ENCODE results near the gene PSMD3. TPM values are rescaled to one million over a fixed set of nuclear protein-coding genes. Genes with fewer than 3 reads are reported as not detected.

PSMD3 gene
- total and polyA plus RNA-seq, 4 donors, result 54.3 to 136 (median 104) TPM

DNA sequence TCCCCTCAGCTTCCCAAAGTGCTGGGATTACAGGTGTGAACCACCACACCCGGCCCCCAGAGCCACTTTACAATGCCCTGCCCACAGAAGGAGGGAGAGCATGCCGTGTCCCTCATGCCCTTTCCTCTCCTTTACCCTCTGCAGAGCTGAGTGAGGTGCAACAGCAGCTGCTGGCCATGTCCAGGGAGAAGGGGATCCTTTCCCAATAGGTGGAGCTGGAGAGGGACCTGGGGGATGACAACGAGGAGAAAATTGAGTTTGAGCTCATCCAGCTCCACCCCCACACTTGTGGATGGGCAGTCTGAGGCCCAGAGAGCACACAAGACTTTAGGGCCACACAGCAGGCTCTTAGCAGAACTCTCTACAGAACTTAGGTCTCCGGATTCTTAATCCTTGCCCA, 25.7 kb upstream of the PSMD3 start:
- Histone ChIP-seq H3K27me3 (ENCODE audit: control insufficient read depth, insufficient read depth, low read length) (no peaks in the 10 kb centered on the region), H3K27ac (ENCODE audit: low read depth, low read length) (no peak overlapping the region), H3K4me1 (ENCODE audit: control insufficient read depth, insufficient read depth, low read length) (peaks cover 20% of the 10 kb centered on the region), H3K9me3 (ENCODE audit: control insufficient read depth, insufficient read depth, low read length) (no peaks in the 10 kb centered on the region), H3K4me3 (ENCODE audit: low read depth, low read length) (no peak overlapping the region), H3K36me3 (ENCODE audit: control insufficient read depth, insufficient read depth, low read length) (no peaks in the 10 kb centered on the region)
- 90% methylated on average over 1 of the region's 4 CpGs for WGBS (ENCODE audit: insufficient coverage)
- DNase-seq (ENCODE audit: low read depth in 4 of 6, low spot score in 6 of 6), result no peak

GRCh38 chr17:39955726-39956225, 24.8 kb upstream of the PSMD3 start:
- no peaks in the 10 kb centered on the region for H3K9me3 ChIP-seq (ENCODE audit: control insufficient read depth, insufficient read depth, low read length)
- DNase-seq (ENCODE audit: low read depth in 4 of 6, low spot score in 6 of 6), result no peak
- H3K27ac ChIP-seq (ENCODE audit: low read depth, low read length), result no peak overlapping the region
- no CpG with 5 or more reads among the region's 4 CpGs for whole genome bisulfite sequencing (ENCODE audit: insufficient coverage)
- no peak overlapping the region for H3K4me3 ChIP-seq (ENCODE audit: low read depth, low read length)
- H3K4me1 ChIP-seq (ENCODE audit: control insufficient read depth, insufficient read depth, low read length), result peaks cover 20% of the 10 kb centered on the region
- no peaks in the 10 kb centered on the region for H3K36me3 ChIP-seq (ENCODE audit: control insufficient read depth, insufficient read depth, low read length)
- H3K27me3 ChIP-seq (ENCODE audit: control insufficient read depth, insufficient read depth, low read length), result no peaks in the 10 kb centered on the region

GRCh38 chr17:39960524-39961041, 20.0 kb upstream of the PSMD3 start:
- DNase-seq (ENCODE audit: low read depth in 4 of 6, low spot score in 6 of 6), result no peak
- Histone ChIP-seq H3K4me1 (ENCODE audit: control insufficient read depth, insufficient read depth, low read length) (peaks cover 6% of the 10 kb centered on the region), H3K27me3 (ENCODE audit: control insufficient read depth, insufficient read depth, low read length) (peaks cover 3% of the 10 kb centered on the region), H3K36me3 (ENCODE audit: control insufficient read depth, insufficient read depth, low read length) (no peaks in the 10 kb centered on the region), H3K9me3 (ENCODE audit: control insufficient read depth, insufficient read depth, low read length) (no peaks in the 10 kb centered on the region), H3K4me3 (ENCODE audit: low read depth, low read length) (no peak overlapping the region), H3K27ac (ENCODE audit: low read depth, low read length) (no peak overlapping the region)
- WGBS (ENCODE audit: insufficient coverage), result 37% methylated on average over 2 of the region's 8 CpGs

- H3K27me3 ChIP-seq (ENCODE audit: control insufficient read depth, insufficient read depth, low read length), result peaks cover 3% of the 10 kb centered on the region
- DNase-seq (ENCODE audit: low read depth in 4 of 6, low spot score in 6 of 6), result no peak
- H3K4me3 ChIP-seq (ENCODE audit: low read depth, low read length), result no peak within 1 kb of the TSS
- no peaks in the 10 kb centered on the region for H3K36me3 ChIP-seq (ENCODE audit: control insufficient read depth, insufficient read depth, low read length)
- WGBS (ENCODE audit: insufficient coverage), result 91% methylated on average over 2 of the region's 6 CpGs
- peaks cover 6% of the 10 kb centered on the region for H3K4me1 ChIP-seq (ENCODE audit: control insufficient read depth, insufficient read depth, low read length)
- no peak within 1 kb of the TSS for H3K27ac ChIP-seq (ENCODE audit: low read depth, low read length)
- H3K9me3 ChIP-seq (ENCODE audit: control insufficient read depth, insufficient read depth, low read length), result no peaks in the 10 kb centered on the region
These were observed 17.9 kb upstream of the PSMD3 start, which contains the start of gene GSDMA for GRCh38 chr17:39962642-39963220. Gene GSDMA, plus strand, starts transcription at chr17:39963004. Its CDS starts 2,684 bp downstream, at chr17:39965688.

DNA sequence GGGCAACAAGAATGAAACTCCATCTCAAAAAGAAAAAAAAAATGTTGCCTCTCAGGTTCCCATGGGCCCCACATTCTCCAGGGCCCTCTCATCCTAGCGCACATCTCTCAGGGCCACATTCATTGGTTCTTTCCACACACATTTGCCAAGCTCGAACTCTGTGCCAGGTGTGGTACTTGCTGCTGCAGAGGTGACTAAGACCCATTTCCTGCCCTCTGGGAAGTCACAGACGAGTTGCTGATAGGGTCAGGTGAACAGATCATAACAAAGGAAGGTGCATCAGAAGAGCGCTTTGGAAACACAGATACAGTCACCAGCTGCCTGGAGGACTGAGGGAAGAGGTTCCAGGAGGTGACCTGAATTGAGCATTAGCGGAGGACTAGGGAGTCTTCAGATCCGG, 16.8 kb upstream of the PSMD3 start:
- H3K4me1 ChIP-seq (ENCODE audit: control insufficient read depth, insufficient read depth, low read length), result peaks cover 5% of the 10 kb centered on the region
- peaks cover 3% of the 10 kb centered on the region for H3K27me3 ChIP-seq (ENCODE audit: control insufficient read depth, insufficient read depth, low read length)
- H3K36me3 ChIP-seq (ENCODE audit: control insufficient read depth, insufficient read depth, low read length), result no peaks in the 10 kb centered on the region
- no peak for DNase-seq (ENCODE audit: low read depth in 4 of 6, low spot score in 6 of 6)
- no peaks in the 10 kb centered on the region for H3K9me3 ChIP-seq (ENCODE audit: control insufficient read depth, insufficient read depth, low read length)
- no peak overlapping the region for H3K4me3 ChIP-seq (ENCODE audit: low read depth, low read length)
- WGBS (ENCODE audit: insufficient coverage), result 87% methylated on average over 6 of the region's 6 CpGs
- H3K27ac ChIP-seq (ENCODE audit: low read depth, low read length), result no peak overlapping the region

- Histone ChIP-seq H3K36me3 (ENCODE audit: control insufficient read depth, insufficient read depth, low read length) (no peaks in the 10 kb centered on the region), H3K9me3 (ENCODE audit: control insufficient read depth, insufficient read depth, low read length) (no peaks in the 10 kb centered on the region), H3K27me3 (ENCODE audit: control insufficient read depth, insufficient read depth, low read length) (peaks cover 3% of the 10 kb centered on the region), H3K4me3 (ENCODE audit: low read depth, low read length) (no peak overlapping the region), H3K27ac (ENCODE audit: low read depth, low read length) (no peak overlapping the region), H3K4me1 (ENCODE audit: control insufficient read depth, insufficient read depth, low read length) (no peaks in the 10 kb centered on the region)
- WGBS (ENCODE audit: insufficient coverage), result 55% methylated on average over 7 of the region's 8 CpGs
- DNase-seq (ENCODE audit: low read depth in 4 of 6, low spot score in 6 of 6), result no peak
These were observed 15.4 kb upstream of the PSMD3 start for GRCh38 chr17:39965017-39965699.

- 79% methylated on average over 4 of the region's 6 CpGs for WGBS (ENCODE audit: insufficient coverage)
- Histone ChIP-seq H3K4me3 (ENCODE audit: low read depth, low read length) (no peak overlapping the region), H3K9me3 (ENCODE audit: control insufficient read depth, insufficient read depth, low read length) (no peaks in the 10 kb centered on the region), H3K27ac (ENCODE audit: low read depth, low read length) (no peak overlapping the region), H3K27me3 (ENCODE audit: control insufficient read depth, insufficient read depth, low read length) (peaks cover 15% of the 10 kb centered on the region), H3K4me1 (ENCODE audit: control insufficient read depth, insufficient read depth, low read length) (no peaks in the 10 kb centered on the region), H3K36me3 (ENCODE audit: control insufficient read depth, insufficient read depth, low read length) (no peaks in the 10 kb centered on the region)
- DNase-seq (ENCODE audit: low read depth in 4 of 6, low spot score in 6 of 6), result no peak
These were observed 13.8 kb upstream of the PSMD3 start for GRCh38 chr17:39966771-39967170.

DNA sequence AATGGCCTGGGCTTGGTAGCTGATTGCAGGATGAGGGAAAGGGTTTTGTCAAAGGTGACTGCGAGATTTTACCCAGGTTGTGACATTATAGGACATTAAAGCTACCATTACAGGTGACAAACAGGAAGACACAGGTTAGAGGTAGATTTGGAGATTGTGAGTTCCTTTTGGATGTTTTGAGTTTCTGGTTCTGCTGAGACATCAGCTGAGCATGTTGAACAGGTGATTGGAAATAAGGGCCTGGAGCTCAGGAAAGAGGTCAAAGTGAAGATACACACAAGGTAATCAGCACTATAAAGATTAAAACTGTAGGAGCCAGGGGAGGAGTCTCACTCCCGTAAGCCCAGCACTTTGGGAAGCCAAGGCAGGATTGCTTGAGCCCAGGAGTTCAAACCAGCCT, 11.8 kb upstream of the PSMD3 start:
- Histone ChIP-seq H3K27ac (ENCODE audit: low read depth, low read length) (no peak overlapping the region), H3K9me3 (ENCODE audit: control insufficient read depth, insufficient read depth, low read length) (no peaks in the 10 kb centered on the region), H3K4me1 (ENCODE audit: control insufficient read depth, insufficient read depth, low read length) (no peaks in the 10 kb centered on the region), H3K27me3 (ENCODE audit: control insufficient read depth, insufficient read depth, low read length) (peaks cover 15% of the 10 kb centered on the region), H3K36me3 (ENCODE audit: control insufficient read depth, insufficient read depth, low read length) (no peaks in the 10 kb centered on the region), H3K4me3 (ENCODE audit: low read depth, low read length) (no peak overlapping the region)
- DNase-seq (ENCODE audit: low read depth in 4 of 6, low spot score in 6 of 6), result no peak
- 75% methylated on average over 2 of the region's 2 CpGs for WGBS (ENCODE audit: insufficient coverage)

- H3K4me3 ChIP-seq (ENCODE audit: low read depth, low read length), result no peak overlapping the region
- H3K27ac ChIP-seq (ENCODE audit: low read depth, low read length), result no peak overlapping the region
- no peak for DNase-seq (ENCODE audit: low read depth in 4 of 6, low spot score in 6 of 6)
- no peaks in the 10 kb centered on the region for H3K36me3 ChIP-seq (ENCODE audit: control insufficient read depth, insufficient read depth, low read length)
- H3K4me1 ChIP-seq (ENCODE audit: control insufficient read depth, insufficient read depth, low read length), result no peaks in the 10 kb centered on the region
- H3K9me3 ChIP-seq (ENCODE audit: control insufficient read depth, insufficient read depth, low read length), result no peaks in the 10 kb centered on the region
- WGBS (ENCODE audit: insufficient coverage), result 70% methylated on average over 6 of the region's 6 CpGs
- peaks cover 15% of the 10 kb centered on the region for H3K27me3 ChIP-seq (ENCODE audit: control insufficient read depth, insufficient read depth, low read length)
These were observed 11.2 kb upstream of the PSMD3 start for GRCh38 chr17:39969375-39969774.

Data from spinal cord (tissue), 10 donors.